Bronchial epithelial cell (primary cell): ENCODE results near the gene ABCA2. TPM values are rescaled to one million over a fixed set of nuclear protein-coding genes. Genes with fewer than 3 reads are reported as not detected.
"Not testable (repeated sequence)": the region's sequence is repeated elsewhere in the genome, so short reads cannot be mapped to it uniquely, and the experiment has no call there.

Source experiments
- DNase-seq: peaks from one replicate; pipeline ENCODE4 v3.0.0-alpha.2; 2010; ENCODE audit warnings: low read depth
- FAIRE-seq: peaks from 2 replicates; lab custom pipeline; 2011; peaks lifted over from hg19 to GRCh38; lab: Jason Lieb, UNC
- H3K27me3 ChIP-seq: 2 replicates; pipeline ENCODE4 v1.5.1; 2011; ENCODE audit warnings: low read length; ENCODE audit not compliant: control insufficient read depth, insufficient read depth
- H3K36me3 ChIP-seq: 2 replicates; pipeline ENCODE4 v1.5.1; 2011; ENCODE audit warnings: low read length; ENCODE audit not compliant: control insufficient read depth, insufficient read depth
- H3K4me3 ChIP-seq: 2 replicates; pipeline ENCODE4 v1.5.1; 2011; ENCODE audit warnings: mild to moderate bottlenecking, low read depth, low read length, control low read depth
- CTCF ChIP-seq: IDR thresholded peaks from 2 replicates; pipeline ENCODE4 v1.5.1; 2011; ENCODE audit warnings: mild to moderate bottlenecking, moderate library complexity, low read length, control low read depth, inconsistent platforms; ENCODE audit not compliant: insufficient read depth, severe bottlenecking
- total RNA-seq: library from RNA; depleted of rRNA; stranded (reverse); fragments of >200 nt; gene quantifications from 2 replicates; pipeline ENCODE4 v1.2.1, GENCODE V29; 2014

ABCA2 gene
- total RNA-seq, 1 donor from 2014 or later: 5.5 TPM

DNA sequence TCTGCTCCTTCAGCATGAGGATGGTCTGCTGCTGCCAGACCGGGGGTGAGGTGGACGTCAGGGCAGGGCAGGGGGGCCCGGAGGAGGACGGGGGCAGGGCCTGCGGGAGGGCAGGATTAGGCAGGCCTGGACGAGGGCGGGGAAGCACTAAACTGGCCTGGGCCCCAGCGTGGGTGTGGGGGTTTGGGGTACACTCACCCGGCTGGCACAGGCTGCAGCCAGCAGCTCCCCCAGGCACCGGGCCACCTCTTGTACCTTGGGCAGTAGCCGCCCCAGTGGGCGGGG is 36.8 kb upstream of the ABCA2 start:
- no peaks in the 10 kb centered on the region for H3K36me3 ChIP-seq
- no peak for DNase-seq
- H3K4me3 ChIP-seq: no peak overlapping the region
- TF ChIP-seq CTCF: no peak
- FAIRE-seq: no peak
- H3K27me3 ChIP-seq: no peaks in the 10 kb centered on the region

GRCh38 chr9:137064027-137064879 is 36.2 kb upstream of the ABCA2 start:
- Histone ChIP-seq H3K36me3 (no peaks in the 10 kb centered on the region), H3K4me3 (no peak overlapping the region), H3K27me3 (no peaks in the 10 kb centered on the region)
- peak; percentile 92 for TF ChIP-seq CTCF
- FAIRE-seq (no peak), DNase-seq (no peak)

GRCh38 chr9:137063311-137064026 is 35.4 kb upstream of the ABCA2 start:
- no peak overlapping the region for H3K4me3 ChIP-seq

DNA sequence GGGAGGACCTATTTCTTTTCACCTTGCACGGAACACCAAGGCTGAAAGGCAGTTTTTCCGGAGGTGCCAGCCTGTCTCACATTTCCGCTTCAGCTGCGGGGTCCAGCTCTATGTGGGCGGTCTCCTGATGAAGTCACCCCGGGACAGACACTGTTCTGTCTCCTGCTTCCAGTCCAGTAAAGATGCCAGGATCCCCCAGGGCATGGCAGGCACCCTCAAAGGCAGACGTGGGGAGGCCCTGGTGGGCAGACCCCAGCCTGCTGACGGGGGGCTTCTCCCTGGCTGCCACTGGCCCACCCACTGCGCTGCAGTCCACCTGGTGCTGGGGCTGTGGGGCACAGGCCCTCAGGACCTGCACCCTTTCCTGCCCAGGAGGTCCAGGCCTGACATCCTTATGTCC is 34.8 kb upstream of the ABCA2 start:
- not testable (repeated sequence) for H3K36me3 ChIP-seq, H3K27me3 ChIP-seq, H3K4me3 ChIP-seq, FAIRE-seq, DNase-seq

More at GRCh38 chr9:137063311-137064026, 35.4 kb upstream of the ABCA2 start:
- Histone ChIP-seq H3K27me3 (no peaks in the 10 kb centered on the region), H3K36me3 (no peaks in the 10 kb centered on the region)
- no peak for TF ChIP-seq CTCF
- no peak for DNase-seq
- no peak for FAIRE-seq

DNA sequence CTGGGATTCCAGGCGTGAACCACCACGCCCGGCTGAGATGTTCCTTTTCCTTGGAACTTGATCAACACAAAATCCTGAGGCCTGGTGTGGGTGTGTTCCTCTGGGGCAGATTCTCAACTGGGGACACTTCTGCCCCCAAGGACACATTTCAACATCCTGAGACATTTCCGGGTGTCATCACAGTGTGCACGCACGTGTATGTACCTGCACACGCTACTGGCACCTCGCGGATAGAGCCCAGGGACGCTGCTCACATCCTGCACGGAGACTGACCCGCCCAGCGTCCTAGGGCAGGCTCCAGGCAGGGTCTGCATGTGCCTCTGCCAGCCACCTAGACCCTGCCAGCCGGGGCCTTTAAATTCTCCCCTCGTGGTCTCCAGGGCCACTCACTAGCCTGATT is 34.3 kb upstream of the ABCA2 start:
- no peak for DNase-seq
- no peak overlapping the region for H3K4me3 ChIP-seq
- no peaks in the 10 kb centered on the region for H3K27me3 ChIP-seq
- FAIRE-seq: peak; percentile 18
- TF ChIP-seq CTCF: no peak
- H3K36me3 ChIP-seq: no peaks in the 10 kb centered on the region

DNA sequence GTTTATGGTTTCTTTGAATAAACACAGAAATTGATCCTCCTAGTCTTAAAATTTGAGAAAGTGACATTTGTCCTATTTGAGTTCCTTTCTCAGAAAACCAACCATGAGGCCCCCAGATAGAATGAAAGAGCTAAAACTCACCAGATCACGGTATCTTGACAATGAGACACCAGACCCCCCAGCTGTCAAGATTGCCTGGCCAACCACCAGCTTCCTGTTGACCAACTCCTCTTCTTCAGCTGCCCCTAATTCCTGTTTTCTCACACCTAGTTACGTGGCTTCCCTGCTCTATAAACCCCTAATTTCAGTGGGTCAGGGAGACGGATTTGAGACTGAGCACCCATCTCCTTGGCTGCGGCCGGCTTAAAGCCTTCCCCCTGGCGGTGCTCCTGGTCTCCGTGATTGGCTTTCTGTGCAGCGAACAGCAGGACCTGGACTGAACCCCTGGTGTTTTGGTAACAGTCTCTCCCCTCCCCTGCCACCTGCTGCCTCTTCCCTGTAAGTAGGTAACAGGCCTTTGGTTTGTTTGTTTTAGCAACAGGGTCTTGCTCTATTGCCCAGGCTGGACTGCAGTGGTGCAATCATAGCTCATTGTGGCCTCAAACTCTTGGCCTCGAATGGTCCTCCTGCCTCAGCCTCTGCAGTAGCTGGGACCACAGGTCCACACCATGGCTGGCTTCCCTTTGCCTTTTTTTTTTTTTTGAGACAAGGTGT is 30.6 kb upstream of the ABCA2 start:
- FAIRE-seq (no peak), DNase-seq (no peak)
- H3K4me3 ChIP-seq: no peak overlapping the region
- H3K36me3 ChIP-seq: no peaks in the 10 kb centered on the region
- no peak for TF ChIP-seq CTCF
- H3K27me3 ChIP-seq: no peaks in the 10 kb centered on the region
